ENCODE results near the gene FRMD1.

The FRMD1 gene

GRCh38 chr6:168075787-168076202 lies 3.2 kb downstream of the FRMD1 start:
- DNase-seq, result no peak

- DNase-seq, result no peak
Measured at GRCh38 chr6:168075216-168075615, 3.8 kb downstream of the FRMD1 start.

- DNase-seq, result no peak
Measured at GRCh38 chr6:168073937-168074730, 4.9 kb downstream of the FRMD1 start.

- DNase-seq, result no peak
Measured at GRCh38 chr6:168072730-168073129, 6.3 kb downstream of the FRMD1 start.

GRCh38 chr6:168072261-168072660 lies 6.8 kb downstream of the FRMD1 start:
- no peak for DNase-seq

GRCh38 chr6:168071620-168072019 lies 7.4 kb downstream of the FRMD1 start:
- no peak for DNase-seq

- DNase-seq, result no peak
Measured at GRCh38 chr6:168070804-168071203, 8.2 kb downstream of the FRMD1 start.

GRCh38 chr6:168067081-168067759 lies 11.8 kb downstream of the FRMD1 start:
- no peak for DNase-seq

GRCh38 chr6:168064226-168064807 lies 14.7 kb downstream of the FRMD1 start:
- no peak for DNase-seq

- no peak for DNase-seq
Measured at GRCh38 chr6:168063431-168063830, 15.6 kb downstream of the FRMD1 start.

- DNase-seq, result no peak
Measured at GRCh38 chr6:168062346-168063289, 16.4 kb downstream of the FRMD1 start.

GRCh38 chr6:168061269-168062210 lies 17.5 kb downstream of the FRMD1 start:
- DNase-seq, result no peak

GRCh38 chr6:168060521-168060931 lies 18.5 kb downstream of the FRMD1 start:
- no peak for DNase-seq

GRCh38 chr6:168058691-168059551 lies 20.1 kb downstream of the FRMD1 start:
- no peak for DNase-seq

- DNase-seq, result no peak
Measured at GRCh38 chr6:168057836-168058235, 21.2 kb downstream of the FRMD1 start.

- no peak for DNase-seq
Measured at GRCh38 chr6:168056892-168057527, 22.0 kb downstream of the FRMD1 start.

- no peak for DNase-seq
Measured at GRCh38 chr6:168055696-168056489, 23.1 kb downstream of the FRMD1 start.

GRCh38 chr6:168054765-168055560 lies 24.0 kb downstream of the FRMD1 start:
- DNase-seq, result no peak
